Nephron progenitor cell (in vitro differentiated cells): Measurements from ENCODE around the gene FAM24B.
"Not testable (repeated sequence)": the region's sequence is repeated elsewhere in the genome, so short reads cannot be mapped to it uniquely, and the experiment has no call there.

Source experiments
- DNase-seq: peaks from one replicate; pipeline ENCODE4 v3.0.0; 2021
- H3K27ac Mint-ChIP-seq: 2 replicates; pipeline ENCODE4 v1.8.0; 2021; ENCODE audit warnings: mild to moderate bottlenecking, moderate library complexity, mixed read lengths
- H3K27me3 Mint-ChIP-seq: 2 replicates; pipeline ENCODE4 v1.8.0; 2021; ENCODE audit warnings: mild to moderate bottlenecking, low read depth, mixed read lengths; ENCODE audit not compliant: poor library complexity
- H3K36me3 Mint-ChIP-seq: 2 replicates; pipeline ENCODE4 v1.8.0; 2021; ENCODE audit warnings: low read depth, mixed read lengths
- H3K4me1 Mint-ChIP-seq: 2 replicates; pipeline ENCODE4 v1.8.0; 2021; ENCODE audit warnings: mixed read lengths
- H3K4me3 Mint-ChIP-seq: 2 replicates; pipeline ENCODE4 v1.8.0; 2021; ENCODE audit warnings: mild to moderate bottlenecking, moderate library complexity, mixed read lengths
- H3K9me3 Mint-ChIP-seq: 2 replicates; pipeline ENCODE4 v1.8.0; 2021; ENCODE audit warnings: mild to moderate bottlenecking, moderate library complexity, mixed read lengths
- TF ChIP-seq, protein P1 (sequence below): fragments of 200-600 bp; sonication (generic); IDR thresholded peaks from 2 replicates; pipeline ENCODE4 v1.5.0; 2021; ENCODE audit warnings: antibody characterized with exemption

FAM24B gene, protein sequence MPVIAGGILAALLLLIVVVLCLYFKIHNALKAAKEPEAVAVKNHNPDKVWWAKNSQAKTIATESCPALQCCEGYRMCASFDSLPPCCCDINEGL

DNA sequence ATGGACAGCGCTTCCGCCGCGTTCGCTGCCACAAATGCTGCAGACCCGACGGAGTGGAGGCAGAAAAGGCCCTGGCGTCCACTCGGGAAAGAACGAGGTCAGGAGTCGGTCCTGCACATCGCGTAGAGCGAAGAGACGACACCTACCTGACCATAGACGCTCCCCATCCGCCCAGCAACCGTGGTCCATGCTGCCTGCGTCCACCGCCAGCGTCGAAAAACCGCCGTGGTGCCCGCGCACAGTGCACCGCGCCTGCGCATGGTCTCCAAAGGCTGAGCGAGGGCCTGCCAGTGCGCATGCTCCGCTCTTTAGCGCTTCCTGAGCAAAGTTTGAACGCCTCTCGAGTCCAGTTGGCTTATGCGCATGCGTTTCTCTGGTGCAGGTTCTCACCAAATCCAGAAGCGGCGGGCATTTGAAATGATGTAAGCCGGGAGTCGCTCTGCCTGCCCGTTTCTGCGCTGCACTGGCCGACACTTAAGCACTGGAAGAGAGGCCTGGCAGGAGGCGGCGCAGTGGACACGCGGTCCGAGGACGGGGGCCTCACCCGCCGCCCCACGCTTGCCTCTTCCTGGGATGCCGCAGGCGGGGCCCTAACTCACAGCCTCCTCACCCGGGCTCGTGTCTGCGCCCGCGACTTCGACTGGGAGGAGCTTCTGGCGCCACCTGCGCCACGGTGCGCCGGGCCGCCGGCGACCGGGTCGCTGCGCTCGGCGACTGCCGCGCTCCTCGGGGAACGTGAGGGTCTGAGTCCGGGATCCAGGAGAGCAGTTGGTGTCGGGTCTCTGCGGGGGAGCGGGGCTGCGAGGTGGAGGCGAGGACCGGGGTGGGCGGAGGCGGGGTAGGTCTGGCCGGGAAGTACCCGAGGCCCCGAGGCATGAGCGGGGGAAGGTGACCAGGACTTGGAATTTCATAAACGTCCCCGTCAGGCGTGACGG is at the start of gene FAM24B:
Gene FAM24B (minus strand): TSS at position 243 of the 935 bp plus-strand sequence. CDS start 29,066 bp downstream, outside the sequence.
- Mint-ChIP-seq H3K27me3 (no peaks in the 10 kb centered on the region), H3K4me3 (no peak within 1 kb of the TSS), H3K27ac (no peak within 1 kb of the TSS), H3K36me3 (no peaks in the 10 kb centered on the region), H3K4me1 (no peaks in the 10 kb centered on the region), H3K9me3 (no peaks in the 10 kb centered on the region)
- DNase-seq: no peak
- TF ChIP-seq, protein P1, sequence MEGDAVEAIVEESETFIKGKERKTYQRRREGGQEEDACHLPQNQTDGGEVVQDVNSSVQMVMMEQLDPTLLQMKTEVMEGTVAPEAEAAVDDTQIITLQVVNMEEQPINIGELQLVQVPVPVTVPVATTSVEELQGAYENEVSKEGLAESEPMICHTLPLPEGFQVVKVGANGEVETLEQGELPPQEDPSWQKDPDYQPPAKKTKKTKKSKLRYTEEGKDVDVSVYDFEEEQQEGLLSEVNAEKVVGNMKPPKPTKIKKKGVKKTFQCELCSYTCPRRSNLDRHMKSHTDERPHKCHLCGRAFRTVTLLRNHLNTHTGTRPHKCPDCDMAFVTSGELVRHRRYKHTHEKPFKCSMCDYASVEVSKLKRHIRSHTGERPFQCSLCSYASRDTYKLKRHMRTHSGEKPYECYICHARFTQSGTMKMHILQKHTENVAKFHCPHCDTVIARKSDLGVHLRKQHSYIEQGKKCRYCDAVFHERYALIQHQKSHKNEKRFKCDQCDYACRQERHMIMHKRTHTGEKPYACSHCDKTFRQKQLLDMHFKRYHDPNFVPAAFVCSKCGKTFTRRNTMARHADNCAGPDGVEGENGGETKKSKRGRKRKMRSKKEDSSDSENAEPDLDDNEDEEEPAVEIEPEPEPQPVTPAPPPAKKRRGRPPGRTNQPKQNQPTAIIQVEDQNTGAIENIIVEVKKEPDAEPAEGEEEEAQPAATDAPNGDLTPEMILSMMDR: no peak

DNA sequence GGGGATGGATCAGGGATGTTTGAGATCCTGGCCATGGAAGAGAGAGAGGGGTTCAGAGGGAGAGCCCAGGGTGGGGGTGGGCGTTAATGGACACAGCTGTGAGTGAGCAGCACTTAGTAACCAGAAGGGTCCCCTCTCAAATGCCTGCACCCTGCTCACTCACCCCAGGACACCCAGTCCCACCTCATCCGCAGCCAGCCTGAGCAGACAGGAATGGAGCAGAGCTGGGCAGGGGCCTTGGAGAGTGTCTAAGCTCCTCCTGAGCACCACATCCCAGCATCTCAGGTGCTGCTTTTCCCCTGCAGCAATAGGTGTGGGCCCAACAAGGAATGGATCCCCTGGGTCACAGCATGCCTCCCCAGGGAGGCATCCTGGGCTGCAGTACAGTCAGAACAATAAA is 36.3 kb upstream of the FAM24B start:
- peaks cover 6% of the 10 kb centered on the region for H3K27me3 Mint-ChIP-seq
- H3K4me1 Mint-ChIP-seq: no peaks in the 10 kb centered on the region
- no peak overlapping the region for H3K27ac Mint-ChIP-seq
- H3K9me3 Mint-ChIP-seq: no peaks in the 10 kb centered on the region
- no peak overlapping the region for H3K4me3 Mint-ChIP-seq
- no peak for DNase-seq
- H3K36me3 Mint-ChIP-seq: no peaks in the 10 kb centered on the region
- TF ChIP-seq, protein P1: no peak

DNA sequence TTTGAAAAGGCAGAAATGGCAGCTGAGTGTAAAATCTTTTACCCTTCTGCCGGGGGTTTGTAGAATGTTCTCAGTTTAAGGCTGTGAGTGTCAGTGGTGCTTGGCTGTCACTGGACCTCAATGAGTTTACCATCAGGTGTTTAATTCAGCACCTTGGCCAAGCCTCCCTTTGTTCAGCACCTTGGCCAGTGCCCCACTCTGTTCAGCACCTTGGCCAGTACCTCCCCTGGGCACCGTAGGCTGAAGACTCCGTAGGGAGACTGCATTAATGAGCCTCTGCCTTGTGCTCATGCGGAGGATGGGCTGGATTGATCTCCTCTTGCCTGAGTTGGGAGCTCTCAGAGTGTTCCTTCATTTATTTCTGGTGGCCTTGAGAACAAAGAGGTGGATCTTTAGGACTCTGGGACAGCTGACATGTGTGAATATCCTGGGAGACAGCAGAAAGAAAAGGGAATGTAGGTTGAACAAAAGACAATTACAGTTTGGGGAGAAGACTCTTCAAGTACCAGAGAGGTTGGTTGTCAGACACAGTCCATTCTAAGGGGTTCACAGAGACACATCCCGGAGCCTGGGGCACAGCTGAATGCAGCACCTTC is 32.6 kb upstream of the FAM24B start:
- no peaks in the 10 kb centered on the region for H3K36me3 Mint-ChIP-seq
- no peak overlapping the region for H3K27ac Mint-ChIP-seq
- H3K4me3 Mint-ChIP-seq: no peak overlapping the region
- DNase-seq: peak; percentile 92
- H3K4me1 Mint-ChIP-seq: no peaks in the 10 kb centered on the region
- H3K27me3 Mint-ChIP-seq: peaks cover 15% of the 10 kb centered on the region
- H3K9me3 Mint-ChIP-seq: no peaks in the 10 kb centered on the region
- TF ChIP-seq, protein P1: no peak

DNA sequence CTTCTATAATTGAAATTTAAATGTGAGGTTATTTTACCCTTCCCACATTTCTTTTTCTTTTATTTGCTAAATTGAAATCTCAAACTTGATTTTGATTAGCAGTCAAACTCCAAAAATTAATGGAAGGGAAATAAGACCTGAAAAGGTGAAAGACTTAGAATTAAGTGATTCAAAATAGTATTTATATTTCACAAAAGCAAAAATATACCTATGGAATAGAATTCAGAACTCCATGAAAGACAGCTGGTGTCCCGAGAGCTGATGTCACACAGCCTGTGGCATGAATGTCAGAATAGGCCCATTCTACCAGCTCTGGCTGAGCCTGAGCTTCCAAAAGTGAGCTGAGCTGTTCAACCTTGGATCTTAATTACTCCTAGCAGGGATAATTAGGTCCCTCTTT is 30.9 kb upstream of the FAM24B start, which contains the start of gene FAM24A:
Gene FAM24A (plus strand): TSS at position 301 of the 400 bp plus-strand sequence. CDS start 1,025 bp downstream, outside the sequence.
- H3K36me3 Mint-ChIP-seq: no peaks in the 10 kb centered on the region
- no peaks in the 10 kb centered on the region for H3K4me1 Mint-ChIP-seq
- H3K27ac Mint-ChIP-seq: no peak within 1 kb of the TSS
- no peaks in the 10 kb centered on the region for H3K9me3 Mint-ChIP-seq
- H3K4me3 Mint-ChIP-seq: no peak within 1 kb of the TSS
- TF ChIP-seq, protein P1: no peak
- peaks cover 15% of the 10 kb centered on the region for H3K27me3 Mint-ChIP-seq
- no peak for DNase-seq

DNA sequence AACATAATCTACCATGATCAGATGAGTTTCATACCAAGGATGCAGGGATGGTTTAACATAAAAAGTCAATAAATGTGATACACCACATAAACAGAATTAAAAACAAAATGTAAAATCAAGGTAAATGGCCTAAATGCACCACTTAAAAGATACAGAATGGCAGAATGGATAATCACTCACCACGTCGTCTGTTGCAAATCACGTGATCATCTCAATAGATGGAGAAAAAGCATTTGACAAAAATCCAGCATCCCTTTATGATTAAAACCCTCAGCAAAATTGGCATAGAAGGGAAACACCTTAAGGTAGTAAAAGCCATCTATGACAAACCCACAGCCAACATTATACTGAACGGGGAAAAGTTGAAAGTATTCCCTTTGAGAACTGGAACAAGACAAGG is 24.5 kb upstream of the FAM24B start:
- H3K36me3 Mint-ChIP-seq, H3K27ac Mint-ChIP-seq, DNase-seq, H3K9me3 Mint-ChIP-seq, H3K27me3 Mint-ChIP-seq, H3K4me1 Mint-ChIP-seq, H3K4me3 Mint-ChIP-seq: not testable (repeated sequence)

DNA sequence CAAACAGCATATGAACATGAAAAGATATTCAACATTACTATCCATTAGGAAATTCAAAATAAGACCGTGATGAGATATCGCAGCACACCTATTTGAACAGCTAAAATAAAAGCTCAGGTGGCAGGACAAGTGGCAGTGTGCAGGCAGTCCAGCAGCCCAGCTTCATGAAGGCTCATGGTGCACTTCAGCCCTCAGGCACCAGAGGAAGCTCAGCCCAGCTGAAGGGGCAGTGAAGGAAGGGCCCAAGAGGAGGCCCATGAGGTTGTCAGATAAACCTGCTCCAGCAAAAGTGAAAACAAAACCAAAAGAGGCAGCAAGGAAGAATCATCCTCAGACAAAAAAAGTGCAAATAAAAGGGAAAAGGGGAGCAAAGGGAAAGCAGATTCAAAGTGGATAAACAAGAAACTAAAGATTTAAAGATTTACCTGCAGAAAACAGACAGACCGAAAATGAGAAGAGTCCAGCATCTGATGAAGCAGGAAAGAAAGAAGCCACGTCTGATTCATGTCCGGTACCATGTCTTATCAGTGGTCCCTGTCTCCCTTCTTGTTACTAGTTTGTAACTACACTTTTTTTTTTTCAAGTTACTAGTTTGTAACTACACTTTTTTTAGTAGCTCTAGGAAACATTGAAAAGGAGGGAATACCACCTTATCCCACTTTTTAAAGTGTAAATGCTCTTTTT is 15.0 kb upstream of the FAM24B start:
- Mint-ChIP-seq H3K4me1 (no peaks in the 10 kb centered on the region), H3K4me3 (no peak overlapping the region), H3K27me3 (peaks cover 8% of the 10 kb centered on the region), H3K36me3 (no peaks in the 10 kb centered on the region), H3K27ac (no peak overlapping the region), H3K9me3 (no peaks in the 10 kb centered on the region)
- DNase-seq: no peak
- TF ChIP-seq, protein P1: no peak
